IMR-90 (cell line): ENCODE measurements around the gene ARHGEF3. TPM values are rescaled to one million over a fixed set of nuclear protein-coding genes. Genes with fewer than 3 reads are reported as not detected.

Experiments
- ATAC-seq: fragments of 200-7000 bp; cut with Tn5 transposase; 2 replicates; pipeline ENCODE4 v1.9.1; 2020; ENCODE audit warnings: low read depth, mild to moderate bottlenecking, moderate library complexity
- BruUV-seq: library from RNA; stranded (reverse); fragments of 400-500 nt; replicated peaks from 2 replicates; lab custom pipeline; 2021; lab: Mats Ljungman, UMichigan
- CTCF ChIA-PET: fragments of 300-600 bp; formaldehyde crosslinking; extraction: SDS; loops from one replicate; lab custom pipeline; 2021; ENCODE audit warnings: antibody characterized with exemption; lab: Yijun Ruan, JAX
- POLR2A ChIA-PET: fragments of 300-600 bp; sonication (Branson Sonifier 250); formaldehyde crosslinking; loops from one replicate; lab custom pipeline; 2022; ENCODE audit warnings: antibody characterized with exemption; ENCODE audit not compliant: unreplicated experiment; lab: Charles Lee
- DNase-seq: peaks from one replicate; pipeline ENCODE4 v3.0.0; 2013
- H2AFZ ChIP-seq: replicated peaks from 2 replicates; pipeline ENCODE3; 2013; ENCODE audit warnings: low read length, mild to moderate bottlenecking; ENCODE audit not compliant: poor library complexity
- H2AK5ac ChIP-seq: 2 replicates; pipeline ENCODE4 v1.6.1; 2013; ENCODE audit warnings: low read depth, low read length, inconsistent platforms
- H2AK9ac ChIP-seq: replicated peaks from 2 replicates; pipeline ENCODE3; 2013; ENCODE audit warnings: mild to moderate bottlenecking, low read depth, low read length, moderate library complexity; ENCODE audit not compliant: poor library complexity
- H2BK120ac ChIP-seq: 2 replicates; pipeline ENCODE4 v1.6.1; 2013; ENCODE audit warnings: low read depth, low read length, inconsistent platforms
- H2BK15ac ChIP-seq: 3 replicates; pipeline ENCODE4 v1.6.1; 2013; ENCODE audit warnings: low read depth, low read length, inconsistent platforms
- H2BK20ac ChIP-seq: 2 replicates; pipeline ENCODE4 v1.6.1; 2013; ENCODE audit warnings: low read depth, mild to moderate bottlenecking, inconsistent platforms, low read length, moderate library complexity
- H2BK5ac ChIP-seq: 2 replicates; pipeline ENCODE4 v1.6.1; 2013; ENCODE audit warnings: mild to moderate bottlenecking, low read depth, low read length, inconsistent platforms; ENCODE audit not compliant: poor library complexity, severe bottlenecking
- H3K14ac ChIP-seq: replicated peaks from 2 replicates; pipeline ENCODE4 v1.6.1; 2013; ENCODE audit warnings: low read depth, low read length, inconsistent platforms
- H3K18ac ChIP-seq: 2 replicates; pipeline ENCODE4 v1.6.1; 2013; ENCODE audit warnings: low read depth, low read length, control low read depth
- H3K23ac ChIP-seq: 2 replicates; pipeline ENCODE4 v1.6.1; 2013; ENCODE audit warnings: low read depth, low read length, inconsistent platforms
- H3K27ac ChIP-seq: 2 replicates; pipeline ENCODE4 v1.5.1; 2013; ENCODE audit warnings: mild to moderate bottlenecking, control low read depth, low read length; ENCODE audit not compliant: insufficient read depth
- H3K27me3 ChIP-seq: 2 replicates; pipeline ENCODE4 v1.6.1; 2013; ENCODE audit warnings: low read length; ENCODE audit not compliant: control insufficient read depth, insufficient read depth
- H3K36me3 ChIP-seq: 2 replicates; pipeline ENCODE4 v1.6.1; 2013; ENCODE audit warnings: low read length, mixed read lengths; ENCODE audit not compliant: control insufficient read depth, insufficient read depth
- H3K4ac ChIP-seq: 2 replicates; pipeline ENCODE4 v1.6.1; 2013; ENCODE audit warnings: low read depth, low read length, inconsistent platforms
- H3K4me1 ChIP-seq: 2 replicates; pipeline ENCODE4 v1.6.1; 2013; ENCODE audit warnings: low read length, mixed read lengths; ENCODE audit not compliant: control insufficient read depth, insufficient read depth
- H3K4me2 ChIP-seq: 2 replicates; pipeline ENCODE4 v1.6.1; 2013; ENCODE audit warnings: low read depth, mild to moderate bottlenecking, control low read depth, low read length, moderate library complexity
- H3K4me3 ChIP-seq: 2 replicates; pipeline ENCODE4 v1.5.1; 2013; ENCODE audit warnings: low read depth, mild to moderate bottlenecking, control low read depth, low read length, moderate library complexity; ENCODE audit not compliant: insufficient read depth
- H3K56ac ChIP-seq: 2 replicates; pipeline ENCODE4 v1.6.1; 2013; ENCODE audit warnings: low read length, inconsistent platforms; ENCODE audit not compliant: insufficient read depth; ENCODE audit errors: extremely low read depth
- H3K79me1 ChIP-seq, 2 experiments: 2 replicates each; pipeline ENCODE4 v1.6.1; 2013; ENCODE audit warnings: low read length in 2 of 2, inconsistent platforms in 1 of 2, low read depth in 1 of 2
- H3K9ac ChIP-seq: 2 replicates; pipeline ENCODE4 v1.6.1; 2013; ENCODE audit warnings: low read depth, low read length, control low read depth
- H3K9me1 ChIP-seq: 2 replicates; pipeline ENCODE4 v1.6.1; 2013; ENCODE audit warnings: low read length, inconsistent platforms; ENCODE audit not compliant: insufficient read depth
- H3K9me3 ChIP-seq: 2 replicates; pipeline ENCODE4 v1.6.1; 2013; ENCODE audit warnings: low read length; ENCODE audit not compliant: control insufficient read depth, insufficient read depth
- H4K20me1 ChIP-seq: 2 replicates; pipeline ENCODE4 v1.6.1; 2013; ENCODE audit warnings: low read length, inconsistent platforms; ENCODE audit not compliant: insufficient read depth
- H4K5ac ChIP-seq: 2 replicates; pipeline ENCODE4 v1.6.1; 2013; ENCODE audit warnings: mild to moderate bottlenecking, low read depth, low read length, control low read depth
- H4K8ac ChIP-seq, 2 experiments: 2 replicates each; pipeline ENCODE4 v1.6.1; 2013; ENCODE audit warnings: low read depth in 2 of 2, low read length in 2 of 2, control low read depth in 1 of 2, inconsistent platforms in 1 of 2
- H4K91ac ChIP-seq: 2 replicates; pipeline ENCODE4 v1.6.1; 2013; ENCODE audit warnings: low read depth, low read length, inconsistent platforms; ENCODE audit not compliant: insufficient read depth
- BHLHE40 ChIP-seq: fragments of 150-350 bp; IDR thresholded peaks from 2 replicates; pipeline ENCODE4 v1.6.1; 2016; ENCODE audit warnings: mild to moderate bottlenecking, low read depth, low read length
- CEBPB ChIP-seq: IDR thresholded peaks from 2 replicates; pipeline ENCODE4 v1.6.1; 2012; ENCODE audit warnings: low read depth, low read length, improper control_type of control experiment
- CHD1 ChIP-seq: IDR thresholded peaks from 2 replicates; pipeline ENCODE4 v1.6.1; 2012; ENCODE audit warnings: low read depth, low read length, improper control_type of control experiment
- FOS ChIP-seq: fragments of 150-350 bp; IDR thresholded peaks from 2 replicates; pipeline ENCODE4 v1.6.1; 2016; ENCODE audit warnings: low read depth, low read length
- MAFK ChIP-seq: IDR thresholded peaks from 2 replicates; pipeline ENCODE4 v1.6.1; 2012; ENCODE audit warnings: low read depth, low read length, improper control_type of control experiment
- MAZ ChIP-seq: IDR thresholded peaks from 2 replicates; pipeline ENCODE4 v1.6.1; 2012; ENCODE audit warnings: low read depth, mild to moderate bottlenecking, low read length, improper control_type of control experiment, moderate library complexity, borderline replicate concordance
- MXI1 ChIP-seq: IDR thresholded peaks from 2 replicates; pipeline ENCODE4 v1.6.1; 2012; ENCODE audit warnings: low read depth, mild to moderate bottlenecking, low read length, moderate library complexity, borderline replicate concordance
- NFE2L2 ChIP-seq: fragments of 150-350 bp; IDR thresholded peaks from 2 replicates; pipeline ENCODE4 v1.6.1; 2016; ENCODE audit warnings: low read depth, mild to moderate bottlenecking, low read length
- POLR2A ChIP-seq: IDR thresholded peaks from 2 replicates; pipeline ENCODE4 v1.6.1; 2012; ENCODE audit warnings: mild to moderate bottlenecking, low read depth, low read length
- RAD21 ChIP-seq: IDR thresholded peaks from 2 replicates; pipeline ENCODE4 v1.6.1; 2012; ENCODE audit warnings: low read length, improper control_type of control experiment
- RFX5 ChIP-seq: IDR thresholded peaks from 2 replicates; pipeline ENCODE4 v1.8.0; 2012; ENCODE audit warnings: low read depth, mild to moderate bottlenecking, low read length, moderate library complexity
- SMC3 ChIP-seq: fragments of 150-350 bp; IDR thresholded peaks from 2 replicates; pipeline ENCODE4 v1.6.1; 2016; ENCODE audit warnings: low read depth, mild to moderate bottlenecking, antibody characterized with exemption, low read length, moderate library complexity
- WGBS, 2 experiments: methylation state at CpG; one replicate each; pipeline versions ENCODE4 v1.1.5 to v1.1.7; 2013; ENCODE audit warnings: missing lambda C conversion rate in 2 of 2; ENCODE audit not compliant: insufficient read length in 1 of 2; ENCODE audit errors: extremely low coverage in 2 of 2; 5-methylcytosine and 5-hydroxymethylcytosine counted together
- dilution Hi-C: fragments of 300-500 bp; cut with HindIII; formaldehyde crosslinking; loops from one replicate; pipeline ENCODE4 v1.14.3; 2018; ENCODE audit warnings: low sequenced_read_pairs; ENCODE audit not compliant: unreplicated experiment
- in situ Hi-C: fragments of 300-500 bp; cut with MboI; formaldehyde crosslinking; loops from 3 replicates; pipeline ENCODE4 v1.14.3; 2019; ENCODE audit warnings: low sequenced_read_pairs, inconsistent platforms, mixed read lengths
- intact Hi-C: fragments of 100-400 bp; cut with micrococcal nuclease; formaldehyde crosslinking; loops from 2 replicates; pipeline ENCODE4 v1.10.0; 2022
- polyA plus RNA-seq, 3 experiments: library from polyadenylated mRNA; depleted of rRNA; stranded (reverse); fragments of >200 nt; gene quantifications; 2 replicates each; pipeline ENCODE4 v1.2.3, GENCODE V29; 2012; ENCODE audit warnings: low replicate concordance in 1 of 3
- total RNA-seq: library from RNA; depleted of rRNA; stranded (reverse); fragments of >200 nt; gene quantifications from 2 replicates; pipeline ENCODE4 v1.2.3, GENCODE V29; 2012
- TF ChIP-seq, protein P1 (sequence below): fragments of 150-350 bp; IDR thresholded peaks from 2 replicates; pipeline ENCODE4 v1.6.1; 2016; ENCODE audit warnings: low read depth, mild to moderate bottlenecking, low read length, moderate library complexity, borderline replicate concordance
- TF ChIP-seq, protein P2 (sequence below): fragments of 150-350 bp; IDR thresholded peaks from 2 replicates; pipeline ENCODE4 v1.6.1; 2017; ENCODE audit warnings: mild to moderate bottlenecking, antibody characterized with exemption, low read length, low read depth
- TF ChIP-seq, protein P3 (sequence below): conservative IDR thresholded peaks from 2 replicates; pipeline ENCODE4 v1.5.1; 2012; ENCODE audit warnings: mild to moderate bottlenecking, low read depth, low read length, improper control_type of control experiment

Gene ARHGEF3
- total and polyA plus RNA-seq, 2 of the 4 experiments (the other 2 are of a cell fraction), result 2.1 to 2.3 TPM

GRCh38 chr3:56761887-56762651 is 39.7 kb downstream of the ARHGEF3 start:
- Histone ChIP-seq H2BK120ac (no peak overlapping the region), H3K14ac (no peak overlapping the region), H2AFZ (no peak overlapping the region), H3K4me3 (no peak overlapping the region), H3K4ac (no peak overlapping the region), H3K4me2 (no peak overlapping the region), H3K56ac (no peak overlapping the region), H2AK9ac (no peak overlapping the region), H3K36me3 (no peaks in the 10 kb centered on the region), H3K9ac (no peak overlapping the region), H4K20me1 (no peaks in the 10 kb centered on the region), H3K9me1 (no peaks in the 10 kb centered on the region), H3K79me1 (no peaks in the 10 kb centered on the region), H2AK5ac (no peak overlapping the region), H3K9me3 (no peaks in the 10 kb centered on the region), H3K27me3 (no peaks in the 10 kb centered on the region), H4K5ac (no peak overlapping the region), H3K18ac (no peak overlapping the region), H3K23ac (no peak overlapping the region), H4K91ac (no peak overlapping the region), H2BK5ac (no peak overlapping the region), H2BK15ac (no peak overlapping the region), H4K8ac (no peak overlapping the region), H2BK20ac (no peak overlapping the region), H3K27ac (no peak overlapping the region), H3K4me1 (peaks cover 4% of the 10 kb centered on the region; the same call in 1 of the 2 replicates)
- DNase-seq (peak; percentile 11), ATAC-seq (no peak)
- TF ChIP-seq CEBPB (no peak), MAFK (no peak), SMC3 (no peak), MAZ (no peak), MXI1 (no peak), BHLHE40 (no peak), RFX5 (no peak), CHD1 (no peak), FOS (no peak), RAD21 (no peak), POLR2A (no peak), NFE2L2 (no peak)
- TF ChIP-seq, protein P1, sequence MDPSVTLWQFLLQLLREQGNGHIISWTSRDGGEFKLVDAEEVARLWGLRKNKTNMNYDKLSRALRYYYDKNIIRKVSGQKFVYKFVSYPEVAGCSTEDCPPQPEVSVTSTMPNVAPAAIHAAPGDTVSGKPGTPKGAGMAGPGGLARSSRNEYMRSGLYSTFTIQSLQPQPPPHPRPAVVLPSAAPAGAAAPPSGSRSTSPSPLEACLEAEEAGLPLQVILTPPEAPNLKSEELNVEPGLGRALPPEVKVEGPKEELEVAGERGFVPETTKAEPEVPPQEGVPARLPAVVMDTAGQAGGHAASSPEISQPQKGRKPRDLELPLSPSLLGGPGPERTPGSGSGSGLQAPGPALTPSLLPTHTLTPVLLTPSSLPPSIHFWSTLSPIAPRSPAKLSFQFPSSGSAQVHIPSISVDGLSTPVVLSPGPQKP, result no peak
- TF ChIP-seq, protein P2, sequence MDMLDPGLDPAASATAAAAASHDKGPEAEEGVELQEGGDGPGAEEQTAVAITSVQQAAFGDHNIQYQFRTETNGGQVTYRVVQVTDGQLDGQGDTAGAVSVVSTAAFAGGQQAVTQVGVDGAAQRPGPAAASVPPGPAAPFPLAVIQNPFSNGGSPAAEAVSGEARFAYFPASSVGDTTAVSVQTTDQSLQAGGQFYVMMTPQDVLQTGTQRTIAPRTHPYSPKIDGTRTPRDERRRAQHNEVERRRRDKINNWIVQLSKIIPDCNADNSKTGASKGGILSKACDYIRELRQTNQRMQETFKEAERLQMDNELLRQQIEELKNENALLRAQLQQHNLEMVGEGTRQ, result no peak
- TF ChIP-seq, protein P3, sequence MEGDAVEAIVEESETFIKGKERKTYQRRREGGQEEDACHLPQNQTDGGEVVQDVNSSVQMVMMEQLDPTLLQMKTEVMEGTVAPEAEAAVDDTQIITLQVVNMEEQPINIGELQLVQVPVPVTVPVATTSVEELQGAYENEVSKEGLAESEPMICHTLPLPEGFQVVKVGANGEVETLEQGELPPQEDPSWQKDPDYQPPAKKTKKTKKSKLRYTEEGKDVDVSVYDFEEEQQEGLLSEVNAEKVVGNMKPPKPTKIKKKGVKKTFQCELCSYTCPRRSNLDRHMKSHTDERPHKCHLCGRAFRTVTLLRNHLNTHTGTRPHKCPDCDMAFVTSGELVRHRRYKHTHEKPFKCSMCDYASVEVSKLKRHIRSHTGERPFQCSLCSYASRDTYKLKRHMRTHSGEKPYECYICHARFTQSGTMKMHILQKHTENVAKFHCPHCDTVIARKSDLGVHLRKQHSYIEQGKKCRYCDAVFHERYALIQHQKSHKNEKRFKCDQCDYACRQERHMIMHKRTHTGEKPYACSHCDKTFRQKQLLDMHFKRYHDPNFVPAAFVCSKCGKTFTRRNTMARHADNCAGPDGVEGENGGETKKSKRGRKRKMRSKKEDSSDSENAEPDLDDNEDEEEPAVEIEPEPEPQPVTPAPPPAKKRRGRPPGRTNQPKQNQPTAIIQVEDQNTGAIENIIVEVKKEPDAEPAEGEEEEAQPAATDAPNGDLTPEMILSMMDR, result no peak
- ChIA-PET POLR2A (no interaction called here), CTCF (no interaction called here)
- in situ Hi-C loops (no loop called here), intact Hi-C loops (no loop called here), dilution Hi-C loops (no loop called here)
- no CpG with 5 or more reads among the region's 11 CpGs for WGBS, 2 experiments
- BruUV-seq, result no TSS peak
